ENCODE measurements around the gene C11orf58.

C11orf58 gene

DNA sequence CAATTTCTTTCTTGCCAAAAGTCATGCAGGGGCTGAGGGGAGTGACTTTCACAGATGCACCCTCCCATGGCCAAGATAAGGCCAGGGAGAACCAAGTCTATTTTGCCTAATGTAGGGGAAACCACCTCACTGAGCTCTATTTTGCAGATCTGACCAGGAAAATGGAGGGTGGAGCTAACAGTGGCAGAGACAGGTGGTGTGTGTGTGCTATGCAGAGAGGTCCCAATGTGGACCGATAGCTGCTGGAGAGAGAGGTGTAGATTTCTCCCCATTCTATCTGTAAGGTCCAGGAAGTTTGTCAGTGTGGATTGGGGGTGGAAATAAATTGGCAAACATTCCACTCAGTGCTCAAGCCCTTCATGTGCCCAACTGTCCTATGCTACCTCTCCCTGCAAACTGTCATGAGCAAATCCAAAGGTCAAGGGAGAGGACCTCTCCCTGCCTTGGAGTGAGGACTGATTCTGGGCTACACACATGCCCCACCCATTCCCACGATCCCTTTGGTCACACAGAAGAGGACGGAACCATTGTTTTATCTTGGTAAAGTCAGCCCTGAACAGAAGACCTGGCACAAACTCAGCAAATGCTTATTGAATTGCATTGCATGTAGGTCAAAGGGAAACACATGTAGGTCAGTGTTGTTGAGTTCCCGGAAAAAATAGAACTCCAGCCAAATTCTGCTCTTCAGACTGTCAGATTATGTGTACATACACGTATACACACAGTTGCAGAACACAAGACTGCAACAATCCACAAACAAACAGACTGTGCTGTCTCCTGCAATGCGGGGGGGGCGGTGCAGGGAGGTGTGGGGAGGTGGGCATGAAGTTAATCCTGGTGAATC is 65.9 kb downstream of the C11orf58 start:
- DNase-seq (ENCODE audit: low spot score): no peak

DNA sequence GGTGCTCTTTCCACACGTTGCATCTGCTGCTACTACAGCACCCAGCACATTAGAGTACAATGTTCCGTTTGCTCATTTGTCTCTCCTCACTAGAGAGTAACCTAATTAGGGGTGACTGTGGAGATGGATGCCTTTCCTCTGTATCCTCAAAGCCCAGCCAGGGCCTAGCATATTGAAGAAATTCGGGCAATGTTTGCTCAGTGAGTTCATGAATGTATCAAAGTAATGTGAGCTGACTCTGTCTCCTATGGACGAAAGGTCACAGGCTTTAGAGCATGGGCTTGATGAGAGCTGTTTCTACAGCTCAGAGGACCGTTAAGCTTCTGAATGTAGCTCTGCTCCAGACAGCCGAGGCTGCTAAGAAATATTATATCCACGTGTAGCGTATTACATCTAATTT is 67.5 kb downstream of the C11orf58 start:
- no peak for DNase-seq (ENCODE audit: low spot score)

DNA sequence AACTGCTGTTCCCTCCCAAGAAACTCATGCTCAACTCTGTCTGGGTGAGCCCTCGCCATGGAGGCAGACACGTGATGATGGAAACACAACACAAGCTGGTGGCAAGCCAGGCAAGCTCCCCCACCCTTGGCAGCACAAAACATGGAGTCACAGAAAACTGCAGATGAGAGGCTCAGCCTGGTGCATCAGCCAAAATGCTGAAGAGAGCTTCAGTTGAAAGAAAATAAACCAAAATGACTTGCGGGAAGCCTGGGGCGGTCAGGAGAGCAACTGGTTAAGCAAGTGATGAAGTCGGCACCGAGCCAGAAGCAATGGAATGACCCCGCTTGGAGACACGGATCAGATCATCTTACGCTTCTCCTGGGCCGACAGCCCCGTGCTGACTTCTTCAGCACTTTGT is 68.3 kb downstream of the C11orf58 start:
- no peak for DNase-seq (ENCODE audit: low spot score)

DNA sequence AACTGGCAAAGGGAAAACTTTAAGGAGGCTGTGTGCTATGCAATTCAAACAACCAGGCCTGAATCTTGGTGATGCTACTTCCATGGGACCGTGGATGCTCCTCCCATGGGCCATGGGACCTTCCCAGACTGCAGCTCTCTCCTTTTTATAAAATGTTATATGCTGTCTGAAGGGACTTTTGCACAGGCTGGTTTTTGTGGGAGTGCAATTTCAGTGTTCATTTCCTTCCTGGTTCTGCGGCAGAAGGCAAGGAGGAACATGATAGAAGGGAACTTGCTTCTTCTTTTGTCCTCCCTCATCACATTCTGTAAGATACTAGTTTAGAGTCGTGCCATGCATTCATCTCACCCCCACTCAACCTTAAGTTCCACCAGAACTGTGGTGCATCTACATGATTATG is 68.9 kb downstream of the C11orf58 start:
- DNase-seq (ENCODE audit: low spot score): no peak
